Stimulated activated CD4-positive, alpha-beta T cell treated with anti-CD3 and anti-CD28 coated beads, Interleukin-1b, Interleukin-23, amount 100 ng/mL, for 1 hour (primary cell): ENCODE measurements around the gene HOXD12.

ENCODE experiments used
- DNase-seq, 2 donors: peaks; one replicate each; pipeline ENCODE4 v3.0.0-alpha.2; 2020; ENCODE audit warnings: low read depth in 2 of 2

HOXD12 gene

DNA sequence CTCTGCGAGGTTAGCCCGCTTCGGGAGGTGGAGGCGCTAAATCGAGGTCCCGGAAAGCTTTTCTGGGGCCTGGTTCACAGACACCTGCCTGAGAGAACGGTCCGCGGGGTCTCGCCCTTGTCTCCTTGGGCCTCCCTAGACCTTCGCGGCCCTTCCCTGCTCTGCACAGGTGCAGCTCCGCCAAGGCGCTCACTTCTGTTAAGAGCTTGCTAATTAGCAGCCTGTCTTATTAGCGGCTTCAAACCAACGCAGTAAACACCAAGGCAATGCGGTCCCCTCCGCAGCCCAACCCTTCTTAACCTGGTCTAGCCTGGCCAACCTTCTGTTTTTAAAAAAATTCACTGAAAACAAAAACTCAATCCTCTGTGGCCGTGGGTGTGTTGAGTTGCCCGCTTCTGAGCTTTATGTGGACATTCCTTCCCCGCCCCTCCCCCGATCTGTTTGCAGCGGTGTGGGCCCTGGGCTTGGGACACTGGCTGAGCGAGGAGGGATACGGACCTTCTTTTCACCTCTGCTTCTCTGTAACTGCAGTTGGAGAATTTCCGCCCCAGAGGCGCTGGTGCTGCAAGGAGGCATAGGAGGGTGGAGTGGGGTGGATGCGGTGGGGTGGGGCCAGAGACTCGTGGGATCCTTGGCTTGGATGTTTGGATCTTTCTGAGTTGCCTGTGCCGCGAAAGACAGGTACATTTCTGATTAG is 48.4 kb downstream of the HOXD12 start:
- DNase-seq = no peak

DNA sequence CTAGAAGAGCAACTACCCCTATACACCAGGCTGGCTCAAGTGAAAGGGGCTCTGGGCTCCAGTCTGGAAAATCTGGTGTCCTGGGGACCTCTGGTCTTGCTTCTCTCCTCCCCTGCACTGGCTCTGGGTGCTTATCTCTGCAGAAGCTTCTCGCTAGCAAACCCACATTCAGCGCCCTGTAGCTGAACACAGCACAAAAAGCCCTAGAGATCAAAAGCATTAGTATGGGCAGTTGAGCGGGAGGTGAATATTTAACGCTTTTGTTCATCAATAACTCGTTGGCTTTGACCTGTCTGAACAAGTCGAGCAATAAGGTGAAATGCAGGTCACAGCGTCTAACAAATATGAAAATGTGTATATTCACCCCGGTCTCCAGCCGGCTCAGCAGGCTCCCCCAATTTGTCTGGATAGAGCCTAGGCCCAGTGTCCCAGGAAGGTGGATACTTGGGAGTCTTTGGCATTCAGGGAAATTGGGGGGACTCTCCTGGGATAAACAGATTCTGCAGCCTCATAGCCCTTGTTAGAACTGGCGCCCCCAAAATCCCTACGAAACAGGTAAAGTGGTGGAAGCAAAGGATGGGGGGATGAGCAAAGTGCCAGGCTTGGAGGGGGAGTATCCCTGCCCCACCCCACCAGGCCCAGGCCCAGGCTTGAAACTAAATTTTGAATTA is 49.3 kb downstream of the HOXD12 start:
- DNase-seq = no peak

DNA sequence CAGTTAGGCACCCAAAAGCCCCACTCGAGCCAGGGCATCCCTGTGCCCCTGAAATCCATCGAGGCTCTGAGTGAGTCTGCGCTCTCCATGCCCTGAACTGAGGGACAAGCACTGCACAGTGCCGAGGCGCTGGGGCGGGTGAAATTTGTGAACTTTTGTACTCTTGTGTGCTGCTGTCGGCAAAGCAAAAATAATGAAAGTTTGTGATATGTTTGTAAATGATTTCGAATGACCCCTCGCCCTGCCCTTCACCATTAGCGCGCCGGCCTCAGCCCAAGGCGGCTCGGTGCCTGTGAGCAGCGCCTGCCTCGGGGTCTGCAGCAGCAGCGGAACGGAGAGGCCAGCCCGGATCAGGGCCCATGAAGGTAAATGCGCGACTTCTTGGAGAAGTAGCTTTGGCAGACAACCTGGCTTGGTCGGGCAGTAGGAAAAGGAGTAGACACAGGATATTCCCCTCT is 49.9 kb downstream of the HOXD12 start:
- DNase-seq = no peak

DNA sequence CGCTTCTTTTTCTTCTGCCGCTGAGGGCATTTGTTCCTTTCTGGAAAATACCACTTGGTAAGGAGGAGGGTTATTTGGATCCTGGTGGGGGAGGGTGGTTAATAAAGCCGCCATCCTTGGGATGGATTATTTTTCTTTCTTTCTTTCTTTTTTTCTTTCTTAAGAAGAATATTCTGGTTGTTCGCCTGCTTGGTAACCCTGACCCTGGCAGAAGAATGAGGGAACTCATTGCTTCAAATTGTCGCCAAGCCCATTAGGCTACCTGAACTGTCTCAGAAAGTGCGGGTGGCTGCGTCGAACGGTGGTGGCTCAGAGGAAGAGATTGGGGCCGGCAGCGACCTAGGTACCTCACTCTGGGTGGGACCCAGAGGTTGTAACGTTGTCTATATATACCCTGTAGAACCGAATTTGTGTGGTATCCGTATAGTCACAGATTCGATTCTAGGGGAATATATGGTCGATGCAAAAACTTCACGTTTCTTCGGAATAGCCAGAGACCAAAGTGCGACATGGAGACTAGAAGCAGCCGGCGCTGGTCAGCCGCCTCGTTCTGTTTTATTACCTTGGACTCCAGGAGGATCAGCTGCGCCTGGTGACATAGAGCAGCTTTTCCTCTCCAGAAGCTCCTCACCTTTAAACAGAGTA is 50.5 kb downstream of the HOXD12 start:
- DNase-seq = no peak

DNA sequence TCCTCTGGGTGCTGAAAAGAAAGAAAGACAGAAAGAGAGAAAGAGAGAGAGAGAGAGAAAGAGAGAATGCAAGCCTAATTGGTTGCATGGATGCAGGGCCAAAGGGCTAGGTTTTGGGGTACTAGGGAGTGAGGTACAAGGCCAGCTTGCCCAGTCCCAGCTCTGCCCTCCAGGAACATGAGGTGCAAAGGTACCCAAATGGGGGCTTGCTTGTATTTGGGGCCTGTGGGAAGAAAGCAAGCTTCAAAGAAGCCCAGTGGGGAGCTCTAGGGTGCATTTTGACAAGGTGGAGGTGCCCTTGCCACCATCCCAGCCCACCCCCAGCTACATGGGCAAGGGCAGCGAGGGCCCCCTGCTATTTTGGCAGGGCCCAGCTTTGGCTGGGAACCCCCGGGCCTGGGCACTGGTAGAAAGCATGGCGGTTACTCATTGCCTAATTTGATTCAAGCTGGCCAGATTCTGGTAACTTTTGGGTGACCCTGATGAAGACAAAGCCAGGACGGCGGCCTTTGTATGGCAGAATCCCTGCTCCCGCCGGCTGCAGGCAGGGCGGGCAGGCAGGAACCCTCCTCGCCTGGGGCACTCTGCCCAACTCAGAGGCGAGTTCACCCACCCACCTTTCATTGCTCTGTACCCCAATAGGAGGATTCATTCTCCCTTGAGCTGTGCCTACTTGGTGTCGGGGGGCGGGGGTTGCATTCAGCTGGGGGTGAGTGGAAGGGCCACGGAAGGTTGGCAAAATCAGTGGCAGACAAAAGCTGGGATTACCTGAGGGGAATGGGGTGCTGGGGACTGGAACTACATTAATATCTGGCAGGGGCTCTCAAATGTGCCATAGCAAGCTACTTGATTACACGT is 51.2 kb downstream of the HOXD12 start:
- DNase-seq = no peak

DNA sequence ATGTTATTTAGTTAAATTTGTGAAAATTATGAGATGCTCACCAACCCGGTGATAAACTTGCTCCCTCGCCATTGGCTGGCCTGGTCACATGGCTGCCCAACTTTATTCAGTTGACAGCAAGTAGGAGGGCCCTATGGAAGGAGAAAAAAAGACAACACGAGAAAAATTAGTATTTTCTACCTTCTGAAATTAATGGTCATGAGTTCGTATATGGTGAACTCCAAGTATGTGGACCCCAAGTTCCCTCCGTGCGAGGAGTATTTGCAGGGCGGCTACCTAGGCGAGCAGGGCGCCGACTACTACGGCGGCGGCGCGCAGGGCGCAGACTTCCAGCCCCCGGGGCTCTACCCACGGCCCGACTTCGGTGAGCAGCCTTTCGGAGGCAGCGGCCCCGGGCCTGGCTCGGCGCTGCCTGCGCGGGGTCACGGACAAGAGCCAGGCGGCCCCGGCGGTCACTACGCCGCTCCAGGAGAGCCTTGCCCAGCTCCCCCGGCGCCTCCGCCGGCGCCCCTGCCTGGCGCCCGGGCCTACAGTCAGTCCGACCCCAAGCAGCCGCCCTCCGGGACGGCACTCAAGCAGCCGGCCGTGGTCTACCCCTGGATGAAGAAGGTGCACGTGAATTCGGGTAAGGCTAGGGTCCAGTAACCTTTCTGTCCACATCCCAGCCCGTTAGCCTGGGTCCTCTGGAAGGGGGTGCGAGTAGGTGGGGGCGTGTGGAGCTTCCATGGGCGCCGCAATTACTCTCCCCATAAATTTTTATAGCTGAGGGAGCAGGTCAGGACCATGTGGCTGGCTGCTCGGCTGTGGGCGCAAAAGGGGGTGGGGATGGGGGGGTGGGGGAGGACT is 52.1 kb downstream of the HOXD12 start, which contains the start of gene HOXD4:
Gene HOXD4 (plus strand): TSS at position 109 of the 846 bp plus-strand sequence. CDS start 84 bp downstream, at position 193.
- DNase-seq = no peak
